Medulla oblongata (tissue), 1 donor: ENCODE results near the gene AKT3.
"Not testable (repeated sequence)": the region's sequence is repeated elsewhere in the genome, so short reads cannot be mapped to it uniquely, and the experiment has no call there.

Experiments used
- DNase-seq: peaks from one replicate; pipeline ENCODE4 v3.0.0-alpha.2; 2015; ENCODE audit errors: extremely low spot score

AKT3 gene

DNA sequence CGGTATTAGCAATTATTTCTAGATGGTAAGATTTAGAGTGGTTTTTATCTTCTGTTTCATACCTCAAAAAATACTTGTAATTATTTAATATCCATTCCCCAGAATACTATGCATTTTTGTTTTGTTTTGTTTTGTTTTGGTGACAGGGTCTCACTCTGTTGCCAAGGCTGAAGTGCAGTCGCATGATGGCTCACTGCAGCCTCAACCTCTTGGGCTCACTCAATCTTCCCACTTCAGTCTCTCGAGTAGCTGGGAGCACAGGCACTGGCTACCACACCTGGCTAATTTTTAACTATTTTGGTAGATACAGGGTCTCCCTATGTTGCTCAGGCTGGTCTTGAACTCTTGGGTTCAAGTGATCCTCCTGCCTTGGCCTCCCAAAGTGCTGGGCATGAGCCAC lies 252.7 kb downstream of the AKT3 start:
- no peak for DNase-seq

DNA sequence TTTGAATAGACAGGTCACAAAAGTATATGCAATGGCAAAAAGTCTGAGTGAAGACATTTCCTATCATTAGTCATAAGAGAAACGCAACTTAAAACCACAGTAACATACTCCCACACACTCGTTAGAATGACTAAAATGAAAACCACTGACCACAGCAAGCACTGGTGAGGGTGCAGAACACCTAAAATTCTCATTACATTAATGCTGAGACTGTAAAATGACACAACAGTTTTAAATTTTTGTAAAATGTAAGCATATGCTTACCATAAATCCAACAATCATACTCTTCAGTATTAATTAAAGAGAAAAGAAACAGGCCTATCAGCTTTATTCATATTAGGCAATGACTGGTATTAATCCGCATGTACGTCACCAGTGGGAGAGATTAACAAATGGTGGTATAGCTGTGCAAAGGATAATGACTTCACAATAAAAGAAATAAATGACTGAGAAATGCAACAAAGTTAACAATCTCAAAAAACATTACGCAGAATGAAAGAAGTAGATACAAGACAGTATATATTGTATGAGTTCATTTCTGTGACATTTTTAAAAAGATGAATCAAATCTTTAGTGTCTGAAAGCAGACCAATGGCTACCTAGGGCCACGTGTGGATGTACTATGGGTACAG lies 253.5 kb downstream of the AKT3 start:
- no peak for DNase-seq

DNA sequence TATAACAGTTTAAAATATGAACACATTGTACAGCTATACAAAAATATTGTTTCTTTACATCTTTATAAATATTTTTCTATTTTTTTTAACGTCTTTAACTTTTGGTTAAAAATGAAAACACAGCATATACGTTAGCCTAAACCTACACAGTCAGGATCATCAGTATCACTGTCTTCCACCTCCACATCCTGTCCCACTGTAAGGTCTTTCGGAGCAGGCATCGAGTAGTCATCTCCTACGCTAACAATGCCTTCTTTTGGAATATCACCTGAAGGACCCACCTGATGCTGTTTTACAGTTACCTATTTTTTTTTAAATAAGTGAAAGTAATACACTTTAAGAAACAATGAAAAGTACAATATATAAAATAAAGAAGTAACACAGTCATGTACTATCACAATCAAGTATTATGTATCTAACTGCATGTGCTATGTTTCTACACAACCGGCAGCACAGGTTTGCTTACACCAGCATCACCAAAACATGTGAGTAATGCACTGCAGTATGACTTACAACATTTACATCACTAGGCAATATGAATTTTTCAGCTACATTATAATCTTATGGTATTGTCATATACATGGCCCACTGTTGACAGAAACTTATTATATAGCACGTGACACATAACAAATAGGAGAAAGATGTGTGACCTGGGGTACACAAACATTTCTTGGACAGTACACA lies 254.4 kb downstream of the AKT3 start:
- DNase-seq, result no peak

DNA sequence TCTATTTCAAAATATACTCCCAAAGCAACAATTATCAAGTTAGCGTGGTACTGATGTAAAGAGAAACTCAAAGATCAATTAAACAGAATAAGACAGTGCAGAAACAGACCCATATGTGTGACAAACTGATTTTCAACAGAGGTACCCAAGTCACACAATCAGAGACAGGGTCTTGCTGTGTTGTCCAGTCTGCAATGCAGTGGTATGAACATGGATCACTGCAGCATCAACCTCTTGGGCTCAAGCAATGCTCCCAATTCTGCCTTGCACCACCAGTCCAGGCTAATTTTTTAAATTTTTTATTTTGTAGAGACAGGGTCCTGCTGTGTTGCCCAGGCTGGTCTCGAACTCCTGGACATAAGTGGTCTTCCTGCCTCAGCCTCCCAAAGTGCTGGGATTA lies 255.6 kb downstream of the AKT3 start:
- DNase-seq, result no peak

DNA sequence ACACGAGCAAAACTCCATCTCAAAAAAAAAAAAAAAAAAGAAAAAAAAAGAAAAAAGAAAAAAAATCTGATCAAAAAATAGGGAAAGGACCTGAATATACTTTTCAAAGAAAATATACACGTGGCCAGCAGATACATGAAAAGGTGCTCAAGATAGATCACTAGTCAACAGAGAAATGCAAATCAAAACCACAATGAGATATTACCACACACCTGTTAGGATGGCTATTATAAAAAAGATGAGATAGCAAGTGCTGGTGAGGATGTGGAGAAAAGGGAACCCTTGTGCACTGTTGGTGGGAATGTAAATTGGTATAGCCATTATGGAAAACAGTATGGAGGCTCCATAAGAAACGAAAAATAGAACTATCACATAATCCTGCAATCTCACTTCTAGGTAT lies 260.8 kb downstream of the AKT3 start:
- DNase-seq, result not testable (repeated sequence)

DNA sequence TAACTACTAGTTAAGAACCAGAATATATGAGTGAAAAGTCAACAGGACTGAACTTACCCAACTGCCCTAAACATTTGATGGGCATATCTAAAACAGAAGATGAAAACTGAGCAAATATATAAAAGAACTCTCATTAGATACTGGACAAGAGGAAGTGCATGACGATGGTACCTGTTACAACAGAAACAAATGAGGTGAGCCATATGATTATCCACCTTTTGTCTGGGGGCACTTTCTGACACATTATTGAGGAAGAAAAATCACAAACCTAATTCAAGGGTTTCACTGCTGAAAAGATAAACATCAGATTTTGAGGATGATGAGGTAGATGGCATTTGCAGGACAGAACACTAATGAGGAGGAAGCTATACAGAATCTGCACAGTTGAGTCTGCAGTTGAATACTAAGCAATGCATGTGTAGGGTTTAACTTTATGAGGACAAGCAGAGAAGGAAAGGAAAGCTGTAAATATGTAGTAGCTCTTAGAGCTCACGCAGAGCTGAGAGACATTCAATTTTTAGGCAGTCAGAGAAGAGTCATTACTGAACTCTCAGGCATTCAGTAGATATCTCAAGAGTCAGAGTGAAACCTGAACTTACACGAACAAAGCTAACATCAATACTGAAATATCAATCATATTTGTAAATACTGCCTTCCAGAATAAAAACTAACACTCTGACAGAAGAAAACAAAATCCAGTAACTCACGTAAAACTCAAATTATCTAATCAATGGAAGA lies 262.1 kb downstream of the AKT3 start:
- no peak for DNase-seq

DNA sequence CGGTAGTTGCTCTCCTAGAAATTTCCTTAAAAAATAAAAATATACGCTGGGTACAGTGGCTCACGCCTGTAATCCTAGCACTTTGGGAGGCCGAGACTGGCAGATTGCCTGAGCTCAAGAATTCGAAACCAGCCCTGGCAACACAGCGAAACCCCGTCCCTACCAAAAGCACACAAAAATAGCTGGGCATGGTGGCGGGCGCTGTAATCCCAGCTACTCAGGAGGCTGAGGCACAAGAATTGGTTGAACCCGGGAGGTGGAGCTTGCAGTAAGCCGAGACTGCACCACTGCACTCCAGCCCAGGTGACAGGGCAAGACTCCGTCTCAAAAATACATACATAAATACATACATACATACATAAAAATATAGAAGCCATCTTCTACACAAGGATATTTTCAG lies 262.8 kb downstream of the AKT3 start:
- DNase-seq, result no peak

DNA sequence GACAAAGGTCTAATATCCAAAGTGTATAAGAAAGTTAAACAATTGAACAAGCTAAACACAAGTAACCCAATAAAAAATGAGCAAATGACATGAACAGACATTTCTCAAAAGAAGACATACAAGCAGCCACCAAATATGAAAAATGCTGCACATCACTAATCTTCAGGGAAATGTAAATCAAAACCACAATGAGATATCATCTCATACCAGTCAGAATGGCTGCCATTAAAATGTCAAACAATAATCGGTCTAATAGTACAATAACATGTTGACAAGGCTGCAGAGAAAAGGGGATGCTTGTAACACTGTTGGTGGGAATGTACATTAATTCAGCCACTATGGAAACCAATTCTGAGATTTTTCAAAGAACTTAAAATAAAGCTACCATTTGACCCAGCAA lies 264.1 kb downstream of the AKT3 start:
- no peak for DNase-seq

DNA sequence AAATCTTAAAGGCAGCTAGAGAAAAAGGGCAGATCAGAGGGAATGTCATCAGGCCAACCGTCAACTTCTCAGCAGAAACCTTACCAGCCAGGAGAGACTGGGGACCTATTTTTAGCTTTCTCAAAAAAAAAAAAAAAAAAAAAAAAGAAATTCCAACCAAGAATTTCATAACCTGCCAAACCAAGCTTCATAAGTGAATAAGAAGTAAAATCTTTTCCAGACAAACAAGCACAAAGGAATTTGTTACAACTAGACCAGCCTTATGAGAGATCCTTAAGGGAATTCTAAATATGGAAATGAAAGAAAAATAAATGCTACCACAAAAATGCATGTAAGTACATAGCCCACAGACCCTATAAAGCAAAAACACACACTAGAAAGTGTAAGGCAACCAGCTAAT lies 267.7 kb downstream of the AKT3 start:
- DNase-seq, result no peak

DNA sequence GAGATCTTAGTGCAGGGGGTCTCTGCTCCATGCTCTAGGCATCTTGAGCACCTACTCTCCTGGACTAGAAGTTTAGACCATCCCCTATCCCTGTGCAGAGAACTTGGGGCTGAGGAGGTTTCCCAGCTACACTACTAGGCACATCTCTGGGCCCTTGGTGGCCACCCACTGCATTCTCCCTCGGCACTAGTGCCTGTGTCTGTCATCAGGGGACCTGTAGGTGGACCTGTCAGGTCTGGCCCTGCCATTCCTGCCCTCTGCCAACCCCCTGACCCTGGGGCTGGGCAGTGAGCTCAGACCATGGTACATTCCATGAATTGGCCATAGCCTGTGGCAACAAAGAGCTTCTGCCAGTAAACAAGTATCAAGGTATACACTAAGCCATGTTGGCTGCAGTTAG lies 269.1 kb downstream of the AKT3 start:
- DNase-seq, result no peak

DNA sequence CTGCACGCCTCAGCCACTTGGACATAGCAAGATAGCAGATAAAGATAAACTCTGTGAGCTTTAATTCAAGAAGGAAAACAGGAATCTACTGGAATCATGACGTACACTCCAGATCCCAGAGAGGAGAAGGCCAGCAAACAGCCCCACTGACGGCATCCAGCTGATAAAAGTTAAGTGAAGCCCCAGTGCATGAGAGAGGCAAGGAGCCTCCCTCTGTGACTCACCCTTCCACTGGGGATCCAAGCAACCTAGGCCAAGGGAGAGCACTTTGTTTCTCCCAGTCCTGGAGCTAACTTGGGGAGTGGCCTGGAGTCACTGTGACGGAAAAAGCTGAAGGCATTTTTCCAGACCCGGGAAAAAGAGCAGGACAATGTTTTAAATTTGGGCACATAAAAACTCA lies 270.0 kb downstream of the AKT3 start:
- DNase-seq, result no peak

DNA sequence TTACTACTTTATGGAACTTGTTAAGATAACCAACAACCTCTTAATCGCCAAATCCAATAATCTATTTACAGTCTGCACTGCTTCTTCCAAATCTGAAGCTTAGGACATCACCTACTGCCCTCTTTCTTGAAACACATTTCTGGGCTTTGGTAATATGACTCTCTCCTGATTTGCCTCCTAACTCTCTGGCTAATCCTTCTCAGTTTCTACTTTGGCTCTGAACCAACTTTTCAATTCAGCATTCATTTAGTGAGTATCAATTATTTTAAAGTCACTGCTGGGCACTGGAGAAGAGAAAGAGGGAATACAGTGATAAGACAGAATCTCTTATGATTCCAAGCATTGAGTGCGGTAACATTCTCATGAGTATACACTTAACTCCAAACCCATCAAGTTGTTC lies 275.0 kb downstream of the AKT3 start:
- DNase-seq, result no peak

DNA sequence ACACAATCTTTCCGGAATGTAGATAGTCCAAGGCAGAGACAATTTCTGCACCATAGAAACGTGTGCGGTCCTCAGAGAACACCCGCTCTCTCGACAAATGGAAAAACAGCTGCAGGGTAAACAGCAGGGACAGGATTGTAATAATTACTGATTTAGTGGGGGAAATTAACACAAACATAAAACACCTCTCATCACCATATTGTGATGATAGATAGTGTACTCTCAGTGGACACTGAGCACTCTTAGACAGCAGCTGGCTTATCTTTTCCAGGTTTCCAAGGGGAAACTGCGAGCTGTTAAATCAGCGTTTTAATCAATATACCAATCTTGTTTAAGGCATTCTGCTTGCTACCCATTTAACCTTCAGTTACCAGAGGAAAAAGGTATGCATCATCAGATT lies 277.1 kb downstream of the AKT3 start:
- no peak for DNase-seq

DNA sequence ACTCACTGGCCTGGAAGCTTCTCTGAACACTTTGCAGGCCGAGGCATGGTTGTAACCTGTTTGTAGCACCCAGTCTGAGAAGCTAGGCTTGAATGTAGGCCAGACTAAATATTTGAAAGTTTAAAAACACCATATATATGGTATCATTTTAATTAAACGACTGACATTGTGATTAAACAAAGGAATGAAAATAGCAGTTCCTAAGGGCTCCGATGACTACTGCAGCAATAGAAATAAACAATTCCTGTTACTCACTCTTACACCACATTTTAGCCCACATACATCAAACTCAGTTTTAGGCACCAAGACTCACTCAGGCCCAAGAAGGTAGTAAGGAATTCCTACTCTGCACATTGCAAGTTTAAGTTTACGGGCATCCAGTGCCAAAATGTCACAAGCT lies 281.2 kb downstream of the AKT3 start:
- no peak for DNase-seq

DNA sequence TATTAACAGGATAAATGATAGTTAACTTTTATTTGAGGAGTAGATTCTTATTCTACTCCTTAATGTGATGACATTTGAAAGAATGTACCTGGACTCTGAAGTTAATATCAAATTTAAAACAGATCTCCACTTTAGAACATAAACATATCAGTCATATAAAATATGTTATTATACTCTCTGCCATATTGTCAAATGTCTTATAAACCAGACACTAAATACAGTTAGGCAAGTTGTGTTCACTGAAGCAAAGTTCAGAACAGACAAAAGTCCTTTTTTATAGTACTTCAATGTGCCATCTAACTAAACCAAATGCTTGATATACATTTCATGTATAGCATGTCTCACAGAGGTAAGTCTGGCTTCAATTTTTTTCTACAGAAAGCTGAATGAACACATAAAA lies 285.2 kb downstream of the AKT3 start:
- DNase-seq, result no peak

DNA sequence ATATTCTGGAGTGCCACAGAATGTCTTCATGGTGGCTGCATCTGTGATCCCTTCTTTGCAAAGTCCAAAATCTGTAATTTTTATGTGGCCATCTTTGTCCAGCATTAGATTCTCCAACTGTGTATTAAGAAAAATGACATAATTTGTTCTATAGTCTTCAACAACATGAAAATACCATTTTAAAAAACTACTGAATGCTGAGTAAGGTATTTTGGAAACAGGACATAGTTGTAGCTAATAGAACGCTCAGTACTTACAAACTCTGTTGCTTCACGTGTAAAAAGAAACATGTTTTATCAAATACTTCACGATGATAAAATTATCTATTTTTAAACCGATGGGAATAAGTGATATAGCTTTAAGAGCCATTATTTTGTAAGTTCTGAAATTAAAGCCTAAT lies 286.3 kb downstream of the AKT3 start:
- DNase-seq, result no peak

DNA sequence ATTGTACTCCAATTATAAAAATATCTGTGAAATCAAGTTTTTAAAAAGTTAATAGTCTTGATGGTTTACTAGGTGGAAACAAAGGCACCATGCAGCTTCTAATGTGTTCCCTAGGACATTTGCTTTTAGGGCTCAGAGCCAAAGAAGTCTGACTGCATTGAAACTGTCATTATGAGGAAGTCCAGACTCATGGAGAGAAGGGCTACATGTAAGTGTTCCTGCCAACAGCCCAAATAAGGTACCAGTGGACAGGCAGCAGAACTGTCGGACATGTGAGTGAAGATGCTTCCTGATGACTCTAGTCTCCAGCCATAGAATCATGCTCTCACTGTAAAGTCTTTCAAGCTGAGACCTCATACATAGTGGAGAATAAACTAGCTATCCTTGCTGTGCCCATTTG lies 287.6 kb downstream of the AKT3 start:
- DNase-seq, result peak; percentile 65

DNA sequence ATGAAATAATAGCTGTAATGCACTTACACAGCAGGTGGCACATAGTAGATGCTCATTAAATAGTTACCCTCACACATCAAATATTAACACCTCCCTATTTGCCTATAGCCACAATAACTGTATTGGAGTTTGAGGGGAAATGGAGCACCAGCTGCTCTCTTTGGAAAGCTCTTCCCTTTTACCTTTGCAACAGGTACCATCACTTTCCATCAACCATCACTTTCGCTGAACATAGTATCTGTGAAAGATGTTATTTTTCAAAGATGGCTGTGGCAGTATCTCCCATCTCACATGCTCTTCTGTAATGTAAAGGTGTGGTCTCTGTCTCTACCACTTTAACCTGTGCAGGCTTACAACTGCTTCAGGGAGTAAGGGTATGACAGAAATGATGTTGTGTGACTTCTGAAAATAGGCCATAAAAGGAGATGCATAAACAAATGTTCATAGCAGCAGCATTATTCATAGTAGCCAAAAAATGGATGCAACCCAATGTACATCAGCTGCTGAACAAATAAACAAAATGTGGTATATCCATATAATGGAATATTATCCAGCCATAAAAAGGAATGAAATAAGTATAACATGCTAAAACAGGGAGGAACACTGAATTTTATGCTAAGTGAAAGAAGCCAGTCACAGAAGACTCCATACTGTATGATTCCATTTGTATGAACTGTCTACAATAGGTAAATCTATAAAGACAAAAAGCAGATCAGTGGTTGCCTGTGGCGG lies 288.3 kb downstream of the AKT3 start:
- no peak for DNase-seq

DNA sequence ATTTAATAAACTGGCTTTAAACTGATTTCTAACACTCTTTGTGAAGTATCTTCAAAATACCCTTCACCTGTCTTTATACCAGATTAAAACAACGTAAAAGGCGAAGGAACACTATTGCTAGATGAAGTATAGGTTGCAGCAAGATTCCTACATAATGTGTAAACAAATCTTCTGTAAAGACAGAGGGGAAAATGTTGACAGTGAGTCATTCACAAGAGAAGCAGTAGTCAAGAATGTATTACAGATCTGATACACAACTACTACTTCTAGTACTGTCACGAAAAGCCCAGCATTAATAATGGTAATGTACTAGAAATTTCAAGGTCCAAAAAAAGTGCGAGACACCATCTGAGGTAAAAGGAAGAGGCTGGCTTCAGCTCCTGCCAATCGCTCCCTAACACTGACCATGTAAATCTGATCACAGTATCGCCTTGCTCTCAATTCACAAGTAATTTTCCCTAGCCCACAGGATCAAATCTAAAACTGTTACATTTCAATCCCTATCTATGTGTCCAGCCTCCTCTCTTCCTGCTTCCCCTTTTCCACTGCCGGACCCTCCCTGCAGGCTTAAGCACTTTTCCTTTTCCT lies 290.4 kb downstream of the AKT3 start:
- DNase-seq, result no peak

DNA sequence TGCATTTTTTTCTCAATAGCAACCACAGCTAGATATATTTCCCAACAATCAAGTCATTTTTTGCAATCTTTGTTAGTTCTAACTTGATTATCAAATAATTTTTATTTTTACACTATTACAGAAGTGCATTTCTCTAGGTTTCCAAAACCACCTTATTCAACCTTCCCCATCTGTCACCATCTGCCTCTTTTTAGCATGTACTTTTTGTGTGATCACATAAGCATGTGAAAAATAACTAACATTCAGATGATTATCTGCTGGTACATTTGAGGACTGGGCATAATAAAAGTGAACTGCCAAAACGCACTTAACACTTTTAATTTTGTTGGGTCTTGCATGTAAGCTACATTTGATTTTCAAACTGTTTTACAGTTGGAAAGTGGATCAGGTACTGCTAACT lies 291.5 kb downstream of the AKT3 start:
- no peak for DNase-seq

DNA sequence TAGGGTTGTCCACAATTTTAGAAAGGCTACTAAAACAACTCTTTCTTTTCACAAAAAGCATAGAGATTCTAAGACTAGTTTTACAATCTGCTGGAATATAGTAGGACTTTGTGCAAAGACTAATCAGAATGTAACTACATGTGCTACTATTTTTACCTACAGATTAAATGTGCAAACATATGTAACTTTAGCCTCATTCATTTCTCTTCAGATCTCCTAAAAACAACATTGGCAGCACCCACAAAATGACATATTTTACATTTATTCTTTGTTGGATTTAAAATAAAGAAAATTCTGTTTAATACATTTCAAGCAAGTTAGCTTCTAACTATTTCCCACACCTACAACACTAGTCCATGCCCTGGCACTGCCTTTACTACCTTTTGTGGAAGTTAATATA lies 292.2 kb downstream of the AKT3 start:
- DNase-seq, result no peak

DNA sequence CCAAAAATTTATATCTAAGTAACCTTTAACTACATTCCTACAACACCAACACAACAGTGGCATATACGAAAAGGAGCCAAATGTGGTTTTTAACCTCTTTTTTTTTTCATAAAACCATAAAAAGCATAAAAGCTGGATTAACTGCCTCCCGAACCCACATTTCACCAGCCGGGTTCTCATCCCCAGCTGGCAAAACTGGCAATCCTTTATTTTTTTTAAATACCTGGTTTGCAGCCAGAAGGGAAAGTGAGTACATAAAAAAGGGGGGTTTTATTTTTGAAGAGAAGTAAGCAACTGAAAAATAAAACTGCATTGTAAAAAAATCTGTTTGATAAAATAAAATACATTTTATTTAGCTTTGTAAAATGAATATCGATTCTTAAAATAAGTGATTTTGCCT lies 295.4 kb downstream of the AKT3 start:
- no peak for DNase-seq
